HEK293 (cell line): ENCODE results near the gene UBE4B.

Experiments
- MEIS1 ChIP-seq: sonication (generic); formaldehyde crosslinking; IDR thresholded peaks from 2 replicates; pipeline ENCODE4 v1.8.1; 2022; ENCODE audit warnings: missing genetic modification reagents, mild to moderate bottlenecking, borderline replicate concordance
- TCF7L2 ChIP-seq: IDR thresholded peaks from 2 replicates; pipeline ENCODE4 v1.6.1; 2011; ENCODE audit warnings: low read depth, mild to moderate bottlenecking, inconsistent platforms, low read length, moderate library complexity, borderline replicate concordance
- ZNF292 ChIP-seq: fragments of 450-650 bp; formaldehyde crosslinking; IDR thresholded peaks from 2 replicates; pipeline ENCODE4 v1.5.1; 2016; ENCODE audit warnings: low read depth, missing biosample characterization, missing genetic modification characterization, borderline replicate concordance
- ZNF354C ChIP-seq: fragments of 450-650 bp; formaldehyde crosslinking; IDR thresholded peaks from 2 replicates; pipeline ENCODE4 v1.5.1; 2016; ENCODE audit warnings: missing biosample characterization, missing genetic modification characterization, low read depth, borderline replicate concordance

DNA sequence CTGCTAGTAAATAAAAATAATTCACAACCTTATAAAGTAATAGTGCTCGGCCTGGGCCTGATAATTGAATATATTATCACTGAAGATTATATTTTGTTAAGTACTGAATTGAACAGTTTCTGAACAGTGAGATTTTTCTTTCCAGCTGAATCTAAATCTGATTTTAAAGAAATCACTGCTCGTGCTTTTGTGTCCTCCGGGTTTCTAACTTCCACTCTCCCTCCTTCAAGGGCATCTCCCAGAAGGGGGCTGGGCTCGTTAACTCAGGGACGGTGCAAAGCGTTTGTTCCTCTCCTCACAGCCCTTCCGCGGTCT is 176.8 kb downstream of the UBE4B start:
- TF ChIP-seq ZNF292 (no peak), TCF7L2 (no peak), MEIS1 (no peak), ZNF354C (no peak)
